ENCODE measurements around the gene FCHSD2.
"Not testable (repeated sequence)": the region's sequence is repeated elsewhere in the genome, so short reads cannot be mapped to it uniquely, and the experiment has no call there.

Gene FCHSD2

GRCh38 chr11:73034777-73035176 is 107.3 kb downstream of the FCHSD2 start:
- FAIRE-seq (no peak), DNase-seq (ENCODE audit: insufficient read length, low spot score) (no peak)
- TF ChIP-seq CTCF (IDR thresholded peaks at IDR 0.05; ENCODE audit: insufficient read depth, missing control alignments) = no peak

GRCh38 chr11:73034331-73034730 is 107.8 kb downstream of the FCHSD2 start:
- no peak for TF ChIP-seq CTCF (IDR thresholded peaks at IDR 0.05; ENCODE audit: insufficient read depth, missing control alignments)
- DNase-seq (ENCODE audit: insufficient read length, low spot score) (no peak), FAIRE-seq (no peak)

- FAIRE-seq (no peak), DNase-seq (ENCODE audit: insufficient read length, low spot score) (no peak)
- TF ChIP-seq CTCF (IDR thresholded peaks at IDR 0.05; ENCODE audit: insufficient read depth, missing control alignments) = no peak
Observed at GRCh38 chr11:73030130-73030529, 112.0 kb downstream of the FCHSD2 start.

GRCh38 chr11:73029403-73029802 is 112.7 kb downstream of the FCHSD2 start:
- no peak for TF ChIP-seq CTCF (IDR thresholded peaks at IDR 0.05; ENCODE audit: insufficient read depth, missing control alignments)
- no peak for FAIRE-seq
- DNase-seq (ENCODE audit: insufficient read length, low spot score) = no peak

- TF ChIP-seq CTCF (IDR thresholded peaks at IDR 0.05; ENCODE audit: insufficient read depth, missing control alignments) = no peak
- DNase-seq (ENCODE audit: insufficient read length, low spot score) (no peak), FAIRE-seq (no peak)
Observed at GRCh38 chr11:73028611-73029010, 113.5 kb downstream of the FCHSD2 start.

- not testable (repeated sequence) for DNase-seq (ENCODE audit: insufficient read length, low spot score); FAIRE-seq
Observed at GRCh38 chr11:73027840-73028239, 114.3 kb downstream of the FCHSD2 start.

GRCh38 chr11:73024639-73025038 is 117.5 kb downstream of the FCHSD2 start:
- DNase-seq (ENCODE audit: insufficient read length, low spot score) (no peak), FAIRE-seq (no peak)
- TF ChIP-seq CTCF (IDR thresholded peaks at IDR 0.05; ENCODE audit: insufficient read depth, missing control alignments) = no peak

- TF ChIP-seq CTCF (IDR thresholded peaks at IDR 0.05; ENCODE audit: insufficient read depth, missing control alignments) = no peak
- DNase-seq (ENCODE audit: insufficient read length, low spot score) = no peak
- FAIRE-seq = no peak
Observed at GRCh38 chr11:73019996-73020395, 122.1 kb downstream of the FCHSD2 start.
